BJ (cell line): Measurements from ENCODE around the gene RTN4RL1. TPM values are rescaled to one million over a fixed set of nuclear protein-coding genes. Genes with fewer than 3 reads are reported as not detected.

Experiments used
- CTCF ChIA-PET: fragments of 350-600 bp; formaldehyde crosslinking; extraction: SDS; loops from one replicate; lab custom pipeline; 2021; ENCODE audit warnings: antibody characterized with exemption, inconsistent platforms; lab: Yijun Ruan, JAX
- POLR2A ChIA-PET: fragments of 300-600 bp; sonication (Branson Sonifier 250); formaldehyde crosslinking; extraction: SDS; loops from one replicate; lab custom pipeline; 2021; ENCODE audit warnings: antibody characterized with exemption; lab: Charles Lee
- DNase-seq: peaks from one replicate; pipeline ENCODE4 v3.0.0-alpha.2; 2011; ENCODE audit warnings: low read depth
- H3K27me3 ChIP-seq: 2 replicates; pipeline ENCODE4 v1.6.0; 2011; ENCODE audit warnings: low read length; ENCODE audit not compliant: control insufficient read depth, insufficient read depth
- H3K36me3 ChIP-seq: 2 replicates; pipeline ENCODE4 v1.5.1; 2011; ENCODE audit warnings: low read length; ENCODE audit not compliant: control insufficient read depth, insufficient read depth
- H3K4me3 ChIP-seq: 2 replicates; pipeline ENCODE4 v1.5.1; 2011; ENCODE audit warnings: low read depth, mild to moderate bottlenecking, control low read depth, low read length
- CTCF ChIP-seq: IDR thresholded peaks from 2 replicates; pipeline ENCODE4 v1.5.1; 2011; ENCODE audit warnings: low read depth, mild to moderate bottlenecking, control low read depth, inconsistent platforms, low read length, moderate library complexity; ENCODE audit not compliant: insufficient read depth
- polyA minus RNA-seq: library from RNA; depleted of rRNA, polyadenylated mRNA; stranded (reverse); fragments of >200 nt; gene quantifications from 2 replicates; pipeline ENCODE4 v1.2.3, GENCODE V29; 2011; rRNA and poly(A)+ RNA removed
- polyA plus RNA-seq: library from polyadenylated mRNA; depleted of rRNA; stranded (reverse); fragments of >200 nt; gene quantifications from 2 replicates; pipeline ENCODE4 v1.2.3, GENCODE V29; 2011; rRNA removed

Gene RTN4RL1
- polyA plus RNA-seq: 0.16 and 0.32 TPM in 2 replicates
- 0.05 TPM in 2 replicates for polyA minus RNA-seq

- CTCF ChIA-PET: interaction anchor here (0.9 to 4.8 kb wide), 21 partner anchors 11 to 304 kb away, joined by 3 to 123 read pairs (median 6); partner anchors contain the start of genes HIC1 and OVCA2
- no peak for DNase-seq
- POLR2A ChIA-PET: no interaction called here
- Histone ChIP-seq H3K27me3 (peaks cover 16% of the 10 kb centered on the region), H3K4me3 (peak within 1 kb of the TSS; percentile 40), H3K36me3 (no peaks in the 10 kb centered on the region)
- no peak; the same call in 1 of the 2 replicates for TF ChIP-seq CTCF
These were observed at the start of gene RTN4RL1 for GRCh38 chr17:2025220-2025621. TSS of gene RTN4RL1 (minus strand) at chr17:2025334. CDS start at chr17:2024865, 469 bp downstream.

- Histone ChIP-seq H3K27me3 (no peaks in the 10 kb centered on the region), H3K4me3 (no peak overlapping the region), H3K36me3 (peaks cover 7% of the 10 kb centered on the region)
- no peak for DNase-seq
- TF ChIP-seq CTCF: no peak
- CTCF ChIA-PET: interaction anchor here (1.2 to 3.3 kb wide), 4 partner anchors 11 to 170 kb away, joined by 3 to 11 read pairs (median 6); no protein-coding TSS in a partner anchor
- POLR2A ChIA-PET: interaction anchor here (0.6 kb wide), 1 partner anchor 353 kb away, joined by 3 read pairs; no protein-coding TSS in a partner anchor
These were observed 49.8 kb upstream of the RTN4RL1 start for GRCh38 chr17:2074919-2075318.

- Histone ChIP-seq H3K27me3 (no peaks in the 10 kb centered on the region), H3K4me3 (no peak overlapping the region), H3K36me3 (peaks cover 3% of the 10 kb centered on the region)
- no peak for DNase-seq
- ChIA-PET POLR2A (interaction anchor here (0.7 kb wide), 1 partner anchor 101 kb away, joined by 4 read pairs; no protein-coding TSS in a partner anchor), CTCF (interaction anchor here (0.6 to 2.6 kb wide), 14 partner anchors 10 to 358 kb away, joined by 3 to 21 read pairs (median 3); no protein-coding TSS in a partner anchor)
- TF ChIP-seq CTCF: 0 out of 2 replicates have a peak, but pooled peaks have one; percentile 3
These were observed 46.5 kb upstream of the RTN4RL1 start for GRCh38 chr17:2071455-2072281.

- Histone ChIP-seq H3K36me3 (peaks cover 3% of the 10 kb centered on the region; the same call in 1 of the 2 replicates), H3K4me3 (no peak overlapping the region), H3K27me3 (no peaks in the 10 kb centered on the region)
- ChIA-PET CTCF (interaction anchor here (0.7 to 2.6 kb wide), 9 partner anchors 11 to 358 kb away, joined by 3 to 21 read pairs (median 4); no protein-coding TSS in a partner anchor), POLR2A (no interaction called here)
- no peak for TF ChIP-seq CTCF
- no peak for DNase-seq
These were observed 45.9 kb upstream of the RTN4RL1 start for GRCh38 chr17:2071024-2071385.
